Measurements from ENCODE around the gene YY1AP1.
"Not testable (repeated sequence)": the region's sequence is repeated elsewhere in the genome, so short reads cannot be mapped to it uniquely, and the experiment has no call there.

YY1AP1 gene

GRCh38 chr1:155695072-155695471, 6.5 kb upstream of the YY1AP1 start:
- peak; percentile 49 for DNase-seq (ENCODE audit: low spot score)

- DNase-seq (ENCODE audit: low spot score), result no peak
These were observed 5.6 kb upstream of the YY1AP1 start for GRCh38 chr1:155694167-155694566.

- no peak for DNase-seq (ENCODE audit: low spot score)
These were observed 3.5 kb upstream of the YY1AP1 start for GRCh38 chr1:155691992-155692528.

GRCh38 chr1:155689081-155689607, 570 bp upstream of the YY1AP1 start, which contains the start of gene DAP3:
Gene DAP3 (plus strand): TSS chr1:155689091. CDS start chr1:155709780, 20,689 bp downstream.
- peak; percentile 86 for DNase-seq (ENCODE audit: low spot score)

GRCh38 chr1:155687705-155688323, 760 bp downstream of the YY1AP1 start:
- peak; percentile 12 for DNase-seq (ENCODE audit: low spot score)

GRCh38 chr1:155681776-155682175, 6.8 kb downstream of the YY1AP1 start:
- DNase-seq (ENCODE audit: low spot score), result no peak

- no peak for DNase-seq (ENCODE audit: low spot score)
These were observed 8.0 kb downstream of the YY1AP1 start for GRCh38 chr1:155680531-155680930.

- not testable (repeated sequence) for DNase-seq (ENCODE audit: low spot score)
These were observed 9.6 kb downstream of the YY1AP1 start for GRCh38 chr1:155678992-155679391.

GRCh38 chr1:155678027-155678426, 10.5 kb downstream of the YY1AP1 start:
- no peak for DNase-seq (ENCODE audit: low spot score)

GRCh38 chr1:155673003-155673402, 15.6 kb downstream of the YY1AP1 start:
- DNase-seq (ENCODE audit: low spot score), result no peak

GRCh38 chr1:155671750-155672149, 16.8 kb downstream of the YY1AP1 start:
- DNase-seq (ENCODE audit: low spot score), result no peak

- peak; percentile 20 for DNase-seq (ENCODE audit: low spot score)
These were observed 19.1 kb downstream of the YY1AP1 start for GRCh38 chr1:155669233-155670162.

- DNase-seq (ENCODE audit: low spot score), result not testable (repeated sequence)
These were observed 27.3 kb downstream of the YY1AP1 start for GRCh38 chr1:155661239-155661638.

GRCh38 chr1:155657463-155657862, 31.1 kb downstream of the YY1AP1 start:
- no peak for DNase-seq (ENCODE audit: low spot score)

GRCh38 chr1:155652951-155653350, 35.6 kb downstream of the YY1AP1 start:
- DNase-seq (ENCODE audit: low spot score), result no peak

GRCh38 chr1:155651861-155652661, 36.5 kb downstream of the YY1AP1 start:
- no peak for DNase-seq (ENCODE audit: low spot score)

GRCh38 chr1:155650231-155650757, 38.3 kb downstream of the YY1AP1 start:
- no peak for DNase-seq (ENCODE audit: low spot score)

- no peak for DNase-seq (ENCODE audit: low spot score)
These were observed 38.9 kb downstream of the YY1AP1 start for GRCh38 chr1:155649676-155650075.

GRCh38 chr1:155648207-155649147, 40.1 kb downstream of the YY1AP1 start:
- DNase-seq (ENCODE audit: low spot score), result peak; percentile 96

- DNase-seq (ENCODE audit: low spot score), result no peak
These were observed 42.3 kb downstream of the YY1AP1 start for GRCh38 chr1:155646307-155646706.

All from RKO (cell line).